Keratinocyte (primary cell): ENCODE data around the gene SRSF2. TPM values are rescaled to one million over a fixed set of nuclear protein-coding genes. Genes with fewer than 3 reads are reported as not detected.

Experiments
- DNase-seq: peaks from one replicate; pipeline ENCODE4 v3.0.0-alpha.2; 2011; ENCODE audit warnings: low read depth, missing footprints, low spot score
- FAIRE-seq: peaks from 2 replicates; lab custom pipeline; 2011; peaks lifted over from hg19 to GRCh38; lab: Jason Lieb, UNC
- H2AFZ ChIP-seq: 2 replicates; pipeline ENCODE4 v1.6.0; 2012; ENCODE audit warnings: low read length, control low read depth, inconsistent platforms; ENCODE audit not compliant: control insufficient read depth
- H3K27ac ChIP-seq: 2 replicates; pipeline ENCODE4 v1.5.1; 2011; ENCODE audit warnings: low read length; ENCODE audit not compliant: control insufficient read depth, insufficient read depth
- H3K27me3 ChIP-seq: 3 replicates; pipeline ENCODE4 v1.6.0; 2011; ENCODE audit warnings: low read length; ENCODE audit not compliant: control insufficient read depth, insufficient read depth; ENCODE audit errors: extremely low read depth
- H3K36me3 ChIP-seq, 2 experiments: 2 replicates in 1 of 2; 3 replicates in 1 of 2; pipeline ENCODE4 v1.5.1; 2011; ENCODE audit warnings: low read length in 2 of 2, mild to moderate bottlenecking in 1 of 2; ENCODE audit not compliant: control insufficient read depth in 2 of 2, insufficient read depth in 2 of 2; ENCODE audit errors: extremely low read depth in 1 of 2
- H3K4me1 ChIP-seq: 3 replicates; pipeline ENCODE4 v1.5.1; 2011; ENCODE audit warnings: low read length; ENCODE audit not compliant: control insufficient read depth, insufficient read depth; ENCODE audit errors: extremely low read depth
- H3K4me2 ChIP-seq: 3 replicates; pipeline ENCODE4 v1.6.0; 2011; ENCODE audit warnings: low read depth, low read length; ENCODE audit not compliant: control insufficient read depth, insufficient read depth; ENCODE audit errors: extremely low read depth
- H3K4me3 ChIP-seq, 3 experiments: fragments of 200-600 bp in 1 of 3; sonication (generic) in 1 of 3; 2 replicates in 2 of 3; 3 replicates in 1 of 3; pipeline ENCODE4 v1.5.1; 2011 to 2016; ENCODE audit warnings: low read length in 3 of 3, mild to moderate bottlenecking in 3 of 3, control low read depth in 2 of 3, inconsistent platforms in 1 of 3, low read depth in 1 of 3, mixed read lengths in 1 of 3, mixed run types in 1 of 3, moderate library complexity in 1 of 3; ENCODE audit not compliant: control insufficient read depth in 2 of 3, insufficient read depth in 2 of 3; ENCODE audit errors: extremely low read depth in 1 of 3
- H3K79me2 ChIP-seq: 2 replicates; pipeline ENCODE4 v1.6.0; 2012; ENCODE audit warnings: low read length; ENCODE audit not compliant: control insufficient read depth, insufficient read depth
- H3K9ac ChIP-seq: 3 replicates; pipeline ENCODE4 v1.6.0; 2011; ENCODE audit warnings: low read length; ENCODE audit not compliant: control insufficient read depth, insufficient read depth; ENCODE audit errors: extremely low read depth
- H3K9me1 ChIP-seq: 3 replicates; pipeline ENCODE4 v1.6.0; 2011; ENCODE audit warnings: low read length; ENCODE audit not compliant: control insufficient read depth, insufficient read depth; ENCODE audit errors: extremely low read depth
- H3K9me3 ChIP-seq: 2 replicates; pipeline ENCODE4 v1.5.1; 2012; ENCODE audit warnings: low read depth, low read length; ENCODE audit not compliant: control insufficient read depth
- H4K20me1 ChIP-seq: 3 replicates; pipeline ENCODE4 v1.6.0; 2011; ENCODE audit warnings: low read length; ENCODE audit not compliant: control insufficient read depth, insufficient read depth; ENCODE audit errors: extremely low read depth
- CTCF ChIP-seq, 3 experiments: IDR thresholded peaks in 1 of 3; conservative IDR thresholded peaks in 1 of 3; optimal IDR thresholded peaks in 1 of 3; 2 replicates in 2 of 3; 3 replicates in 1 of 3; pipeline versions ENCODE3 to v1.5.1; 2011; ENCODE audit warnings: low read length in 3 of 3, mild to moderate bottlenecking in 3 of 3, moderate library complexity in 2 of 3, control low read depth in 1 of 3, inconsistent platforms in 1 of 3; ENCODE audit not compliant: insufficient read depth in 2 of 3; ENCODE audit errors: extremely low read depth in 1 of 3
- EZH2 ChIP-seq: IDR thresholded peaks from one replicate; pipeline ENCODE4 v1.6.1; 2012; ENCODE audit warnings: inconsistent platforms, mild to moderate bottlenecking, low read length, moderate library complexity
- dilution Hi-C: fragments of 300-500 bp; cut with MboI; formaldehyde crosslinking; loops from one replicate; pipeline ENCODE4 v1.7.0; 2020; ENCODE audit warnings: low sequenced_read_pairs; ENCODE audit not compliant: extremely low pct_ligation_motif_present
- polyA plus RNA-seq, 5 experiments: library from polyadenylated mRNA; depleted of rRNA in 3 of 5; stranded (reverse) in 3 of 5; stranded (forward) in 1 of 5; unstranded in 1 of 5; fragments of >200 nt; gene quantifications; 1 replicate in 1 of 5; 2 replicates in 3 of 5; 3 replicates in 1 of 5; pipeline versions ENCODE4 v1.2.1 to v1.2.3, GENCODE V29; 2011 to 2012; ENCODE audit warnings: missing spikeins in 2 of 5, low read depth in 1 of 5, low replicate concordance in 1 of 5

The SRSF2 gene
- polyA plus RNA-seq, 1 donor (not counting 4 experiments of a cell fraction or from before 2014, with no cell fraction given): 249 TPM

GRCh38 chr17:76758570-76758969, 21.4 kb upstream of the SRSF2 start:
- Histone ChIP-seq H3K27me3 (no peaks in the 10 kb centered on the region), H3K9me1 (no peaks in the 10 kb centered on the region), H4K20me1 (no peaks in the 10 kb centered on the region), H3K9me3 (no peaks in the 10 kb centered on the region), H3K36me3 (no peaks in the 10 kb centered on the region), H2AFZ (no peak overlapping the region), H3K79me2 (no peaks in the 10 kb centered on the region), H3K9ac (no peak overlapping the region), H3K27ac (no peak overlapping the region), H3K4me3 (no peak overlapping the region), H3K4me2 (no peak overlapping the region), H3K4me1 (peaks cover 14% of the 10 kb centered on the region)
- no peak for FAIRE-seq
- TF ChIP-seq CTCF (optimal IDR thresholded peaks at IDR 0.05 in 1 of 3, IDR thresholded peaks at IDR 0.05 in 1 of 3, conservative IDR thresholded peaks at IDR 0.05 in 1 of 3; ENCODE audit: extremely low read depth in 1 of 3, insufficient read depth in 2 of 3, low read length in 3 of 3): no peak
- TF ChIP-seq EZH2: no peak
- no peak for DNase-seq
- dilution Hi-C loops: no loop called here

- H3K27ac ChIP-seq: no peak overlapping the region
- no peaks in the 10 kb centered on the region for H3K79me2 ChIP-seq
- no peak overlapping the region for H2AFZ ChIP-seq
- dilution Hi-C loops: no loop called here
- H3K36me3 ChIP-seq: no peaks in the 10 kb centered on the region
- no peaks in the 10 kb centered on the region for H4K20me1 ChIP-seq
- no peak for TF ChIP-seq CTCF (optimal IDR thresholded peaks at IDR 0.05 in 1 of 3, IDR thresholded peaks at IDR 0.05 in 1 of 3, conservative IDR thresholded peaks at IDR 0.05 in 1 of 3; ENCODE audit: extremely low read depth in 1 of 3, insufficient read depth in 2 of 3, low read length in 3 of 3)
- TF ChIP-seq EZH2: no peak
- no peaks in the 10 kb centered on the region for H3K27me3 ChIP-seq
- no peak overlapping the region for H3K9ac ChIP-seq
- no peak overlapping the region for H3K4me3 ChIP-seq
- no peaks in the 10 kb centered on the region for H3K9me1 ChIP-seq
- no peak overlapping the region for H3K4me2 ChIP-seq
- DNase-seq (no peak), FAIRE-seq (no peak)
- H3K4me1 ChIP-seq: peaks cover 22% of the 10 kb centered on the region
- no peaks in the 10 kb centered on the region for H3K9me3 ChIP-seq
Observed at GRCh38 chr17:76757256-76757655, 20.1 kb upstream of the SRSF2 start.
